Ishikawa (cell line): Measurements from ENCODE around the gene NAT16.

Experiments used
- CEBPB ChIP-seq: IDR thresholded peaks from 2 replicates; pipeline ENCODE4 v1.6.1; 2012
- CREB1 ChIP-seq: IDR thresholded peaks from 2 replicates; pipeline ENCODE4 v1.6.1; 2012; ENCODE audit warnings: low read depth
- EGR1 ChIP-seq: IDR thresholded peaks from 2 replicates; pipeline ENCODE4 v1.6.1; 2012
- EP300 ChIP-seq: IDR thresholded peaks from 2 replicates; pipeline ENCODE4 v1.6.1; 2012; ENCODE audit warnings: borderline replicate concordance
- FOXM1 ChIP-seq: IDR thresholded peaks from 2 replicates; pipeline ENCODE4 v1.6.1; 2012; ENCODE audit warnings: low read depth, borderline replicate concordance
- MAX ChIP-seq: IDR thresholded peaks from 2 replicates; pipeline ENCODE4 v1.6.1; 2012
- NFIC ChIP-seq: IDR thresholded peaks from 2 replicates; pipeline ENCODE4 v1.6.1; 2012
- RAD21 ChIP-seq: IDR thresholded peaks from 2 replicates; pipeline ENCODE4 v1.6.1; 2012; ENCODE audit warnings: low read depth
- TAF1 ChIP-seq: IDR thresholded peaks from 2 replicates; pipeline ENCODE4 v1.6.1; 2012; ENCODE audit warnings: low read depth, mild to moderate bottlenecking
- TCF12 ChIP-seq: IDR thresholded peaks from 2 replicates; pipeline ENCODE4 v1.6.1; 2012; ENCODE audit warnings: low read depth
- TEAD4 ChIP-seq: IDR thresholded peaks from 2 replicates; pipeline ENCODE4 v1.6.1; 2012
- YY1 ChIP-seq: IDR thresholded peaks from 2 replicates; pipeline ENCODE4 v1.6.1; 2012; ENCODE audit warnings: low read depth
- ZBTB7A ChIP-seq: IDR thresholded peaks from 2 replicates; pipeline ENCODE4 v1.6.1; 2012; ENCODE audit warnings: low read depth
- TF ChIP-seq, protein P1 (sequence below): IDR thresholded peaks from 2 replicates; pipeline ENCODE4 v1.6.1; 2012
- TF ChIP-seq, protein P2 (sequence below): IDR thresholded peaks from 2 replicates; pipeline ENCODE4 v1.6.1; 2012; ENCODE audit warnings: low read depth, mild to moderate bottlenecking

Gene NAT16

GRCh38 chr7:101180130-101180755, at the start of gene NAT16:
Gene NAT16 (minus strand): TSS chr7:101180293. CDS start chr7:101174807, 5,486 bp downstream.
- TF ChIP-seq ZBTB7A (no peak), CREB1 (no peak), MAX (no peak), EGR1 (no peak), NFIC (no peak), YY1 (no peak), TAF1 (no peak), RAD21 (no peak), EP300 (no peak), FOXM1 (no peak), CEBPB (no peak), TCF12 (no peak), TEAD4 (no peak)
- TF ChIP-seq, protein P1, sequence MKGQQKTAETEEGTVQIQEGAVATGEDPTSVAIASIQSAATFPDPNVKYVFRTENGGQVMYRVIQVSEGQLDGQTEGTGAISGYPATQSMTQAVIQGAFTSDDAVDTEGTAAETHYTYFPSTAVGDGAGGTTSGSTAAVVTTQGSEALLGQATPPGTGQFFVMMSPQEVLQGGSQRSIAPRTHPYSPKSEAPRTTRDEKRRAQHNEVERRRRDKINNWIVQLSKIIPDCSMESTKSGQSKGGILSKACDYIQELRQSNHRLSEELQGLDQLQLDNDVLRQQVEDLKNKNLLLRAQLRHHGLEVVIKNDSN = no peak
- TF ChIP-seq, protein P2, sequence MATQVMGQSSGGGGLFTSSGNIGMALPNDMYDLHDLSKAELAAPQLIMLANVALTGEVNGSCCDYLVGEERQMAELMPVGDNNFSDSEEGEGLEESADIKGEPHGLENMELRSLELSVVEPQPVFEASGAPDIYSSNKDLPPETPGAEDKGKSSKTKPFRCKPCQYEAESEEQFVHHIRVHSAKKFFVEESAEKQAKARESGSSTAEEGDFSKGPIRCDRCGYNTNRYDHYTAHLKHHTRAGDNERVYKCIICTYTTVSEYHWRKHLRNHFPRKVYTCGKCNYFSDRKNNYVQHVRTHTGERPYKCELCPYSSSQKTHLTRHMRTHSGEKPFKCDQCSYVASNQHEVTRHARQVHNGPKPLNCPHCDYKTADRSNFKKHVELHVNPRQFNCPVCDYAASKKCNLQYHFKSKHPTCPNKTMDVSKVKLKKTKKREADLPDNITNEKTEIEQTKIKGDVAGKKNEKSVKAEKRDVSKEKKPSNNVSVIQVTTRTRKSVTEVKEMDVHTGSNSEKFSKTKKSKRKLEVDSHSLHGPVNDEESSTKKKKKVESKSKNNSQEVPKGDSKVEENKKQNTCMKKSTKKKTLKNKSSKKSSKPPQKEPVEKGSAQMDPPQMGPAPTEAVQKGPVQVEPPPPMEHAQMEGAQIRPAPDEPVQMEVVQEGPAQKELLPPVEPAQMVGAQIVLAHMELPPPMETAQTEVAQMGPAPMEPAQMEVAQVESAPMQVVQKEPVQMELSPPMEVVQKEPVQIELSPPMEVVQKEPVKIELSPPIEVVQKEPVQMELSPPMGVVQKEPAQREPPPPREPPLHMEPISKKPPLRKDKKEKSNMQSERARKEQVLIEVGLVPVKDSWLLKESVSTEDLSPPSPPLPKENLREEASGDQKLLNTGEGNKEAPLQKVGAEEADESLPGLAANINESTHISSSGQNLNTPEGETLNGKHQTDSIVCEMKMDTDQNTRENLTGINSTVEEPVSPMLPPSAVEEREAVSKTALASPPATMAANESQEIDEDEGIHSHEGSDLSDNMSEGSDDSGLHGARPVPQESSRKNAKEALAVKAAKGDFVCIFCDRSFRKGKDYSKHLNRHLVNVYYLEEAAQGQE = no peak

GRCh38 chr7:101226721-101227120, 46.6 kb upstream of the NAT16 start:
- TF ChIP-seq MAX = no peak
- TF ChIP-seq, protein P1 = no peak

GRCh38 chr7:101225650-101226049, 45.6 kb upstream of the NAT16 start:
- TF ChIP-seq MAX (no peak), TAF1 (no peak), EGR1 (no peak), ZBTB7A (no peak), TCF12 (no peak), CEBPB (no peak), CREB1 (no peak), NFIC (no peak), EP300 (no peak), TEAD4 (no peak), FOXM1 (no peak), RAD21 (no peak)
- TF ChIP-seq, protein P2 = no peak
- TF ChIP-seq, protein P1 = no peak

GRCh38 chr7:101223528-101223927, 43.4 kb upstream of the NAT16 start:
- no peak for TF ChIP-seq TCF12

DNA sequence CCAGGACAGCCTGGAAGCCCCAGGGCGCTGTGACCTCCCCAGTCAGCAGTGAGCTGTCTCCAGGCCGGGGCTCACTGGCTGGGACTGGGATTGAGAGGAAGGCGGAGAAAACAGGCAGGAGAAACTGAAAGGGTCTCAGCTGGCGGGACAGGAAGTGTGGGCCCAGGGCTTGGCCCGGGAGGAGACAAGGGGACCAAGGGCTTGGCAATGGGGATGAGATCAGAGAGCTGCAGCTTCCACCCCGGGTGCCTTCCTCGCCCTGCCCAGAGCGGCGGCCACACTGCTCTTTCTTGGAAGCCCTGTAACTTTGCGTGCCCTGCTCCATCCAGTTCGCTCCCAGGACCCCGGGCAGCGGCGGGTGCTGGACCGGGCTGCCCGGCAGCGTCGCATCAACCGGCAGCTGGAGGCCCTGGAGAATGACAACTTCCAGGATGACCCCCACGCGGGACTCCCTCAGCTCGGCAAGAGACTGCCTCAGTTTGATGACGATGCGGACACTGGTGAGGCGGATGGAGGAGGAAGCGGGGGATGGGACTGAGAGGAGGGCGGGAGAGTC, 42.3 kb upstream of the NAT16 start:
- TF ChIP-seq, protein P1 = no peak
- TF ChIP-seq EP300 (no peak), FOXM1 (no peak), YY1 (no peak), CREB1 (no peak), TEAD4 (no peak), RAD21 (no peak), NFIC (no peak)
- TF ChIP-seq, protein P2 = no peak
